ENCODE measurements around the gene GNAQ. TPM values are rescaled to one million over a fixed set of nuclear protein-coding genes. Genes with fewer than 3 reads are reported as not detected.

GNAQ gene
- total RNA-seq, 6 donors from 2014 or later: 50.3 to 117 (median 94.3) TPM

DNA sequence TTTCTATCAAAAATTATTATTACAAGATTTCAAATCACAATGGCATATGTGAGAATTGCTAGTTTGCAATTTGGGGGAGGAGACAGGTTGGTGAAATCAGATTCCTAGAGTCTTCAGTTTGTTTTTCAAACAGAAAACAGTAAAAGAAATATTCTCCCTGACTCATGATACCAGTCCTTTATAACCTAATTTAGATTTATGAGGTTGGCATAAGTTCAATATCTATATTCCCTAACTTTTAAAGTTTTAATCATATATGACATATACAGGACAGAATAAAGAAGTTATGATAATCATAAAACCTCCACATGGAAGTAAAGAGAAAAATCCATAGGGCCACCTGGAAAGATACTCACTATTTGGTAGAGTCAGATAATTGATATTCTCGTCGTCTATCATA is 216.4 kb downstream of the GNAQ start:
- ATAC-seq (ENCODE audit: low FRiP score in 2 of 2): no peak
- peaks cover 0 to 34% (median 0%) of the 10 kb centered on the region in 4 donors for H3K36me3 ChIP-seq
- 98% methylated on average over 2 of the region's 2 CpGs for WGBS, 2 donors
- H3K4me3 ChIP-seq: no peak overlapping the region
- H3K27ac ChIP-seq: no peak overlapping the region
- H3K27me3 ChIP-seq: no peaks in the 10 kb centered on the region
- H3K9me3 ChIP-seq: no peaks in the 10 kb centered on the region
- TF ChIP-seq POLR2A (IDR thresholded peaks at IDR 0.05) (no peak), POLR2AphosphoS5 (IDR thresholded peaks at IDR 0.05) (no peak), CTCF (IDR thresholded peaks at IDR 0.05) (no peak), EP300 (IDR thresholded peaks at IDR 0.05) (no peak)
- peaks cover 9 to 23% (median 19%) of the 10 kb centered on the region in 4 donors for H3K4me1 ChIP-seq
- no peak for DNase-seq

- TF ChIP-seq EP300 (IDR thresholded peaks at IDR 0.05) (no peak), POLR2A (IDR thresholded peaks at IDR 0.05) (no peak), POLR2AphosphoS5 (IDR thresholded peaks at IDR 0.05) (no peak), CTCF (IDR thresholded peaks at IDR 0.05) (no peak)
- ATAC-seq (ENCODE audit: low FRiP score in 2 of 2): no peak
Observed at GRCh38 chr9:77811832-77812231, 219.8 kb downstream of the GNAQ start.

DNA sequence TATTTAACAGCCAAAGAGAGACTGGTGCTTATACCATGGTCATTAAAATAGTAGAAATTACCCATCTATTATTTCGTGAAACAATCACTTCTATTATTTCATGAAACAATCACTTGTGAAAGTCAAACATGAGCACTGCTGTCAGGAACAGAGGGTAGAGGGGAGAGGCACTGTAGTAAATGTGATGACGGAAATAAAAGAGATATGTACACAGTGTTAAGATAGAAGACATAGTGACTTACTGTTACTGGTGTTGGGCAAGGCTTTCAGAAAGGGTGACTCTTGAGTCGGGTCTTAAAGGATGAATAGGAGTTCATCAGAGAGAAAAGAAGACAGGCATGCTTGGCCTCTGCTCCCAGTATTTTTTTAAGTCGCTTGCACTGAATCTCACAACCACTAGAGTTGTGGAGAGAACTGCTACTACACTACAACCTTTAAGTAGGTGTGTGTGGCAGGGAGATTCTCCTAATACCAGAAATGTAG is 220.9 kb downstream of the GNAQ start:
- DNase-seq: no peak
- no peaks in the 10 kb centered on the region for H3K27me3 ChIP-seq
- peaks cover 12 to 24% (median 14%) of the 10 kb centered on the region in 4 donors for H3K4me1 ChIP-seq
- no peaks in the 10 kb centered on the region for H3K9me3 ChIP-seq
- no peak overlapping the region for H3K4me3 ChIP-seq
- TF ChIP-seq CTCF (IDR thresholded peaks at IDR 0.05) (no peak), POLR2AphosphoS5 (IDR thresholded peaks at IDR 0.05) (no peak), POLR2A (IDR thresholded peaks at IDR 0.05) (no peak), EP300 (IDR thresholded peaks at IDR 0.05) (no peak)
- WGBS, 2 donors: 83 to 89% methylated on average over 4 of the region's 4 CpGs
- no peak for ATAC-seq (ENCODE audit: low FRiP score in 2 of 2)
- H3K27ac ChIP-seq: no peak overlapping the region
- peaks cover 0 to 42% (median 0%) of the 10 kb centered on the region in 4 donors for H3K36me3 ChIP-seq

More at GRCh38 chr9:77811832-77812231, 219.8 kb downstream of the GNAQ start:
- 94 to 97% methylated on average over 1 of the region's 1 CpG for WGBS, 2 donors
- DNase-seq: no peak
- Histone ChIP-seq H3K4me3 (no peak overlapping the region), H3K27me3 (no peaks in the 10 kb centered on the region), H3K9me3 (no peaks in the 10 kb centered on the region), H3K36me3 (peaks cover 0 to 42% (median 0%) of the 10 kb centered on the region in 4 donors), H3K27ac (no peak overlapping the region), H3K4me1 (peaks cover 14 to 20% (median 16%) of the 10 kb centered on the region in 4 donors)

- DNase-seq (no peak), ATAC-seq (ENCODE audit: low FRiP score in 2 of 2) (no peak)
- H3K27me3 ChIP-seq: no peaks in the 10 kb centered on the region
- TF ChIP-seq POLR2AphosphoS5 (IDR thresholded peaks at IDR 0.05) (no peak), EP300 (IDR thresholded peaks at IDR 0.05) (no peak), CTCF (IDR thresholded peaks at IDR 0.05) (no peak), POLR2A (IDR thresholded peaks at IDR 0.05) (no peak)
- H3K36me3 ChIP-seq: peaks cover 0 to 38% (median 0%) of the 10 kb centered on the region in 4 donors
- H3K27ac ChIP-seq: no peak overlapping the region
- H3K9me3 ChIP-seq: no peaks in the 10 kb centered on the region
- no peak overlapping the region for H3K4me3 ChIP-seq
- H3K4me1 ChIP-seq: peaks cover 14 to 24% (median 14%) of the 10 kb centered on the region in 4 donors
- WGBS, 2 donors: 94 to 97% methylated on average over 1 of the region's 1 CpG
Observed at GRCh38 chr9:77810047-77810446, 221.6 kb downstream of the GNAQ start.

DNA sequence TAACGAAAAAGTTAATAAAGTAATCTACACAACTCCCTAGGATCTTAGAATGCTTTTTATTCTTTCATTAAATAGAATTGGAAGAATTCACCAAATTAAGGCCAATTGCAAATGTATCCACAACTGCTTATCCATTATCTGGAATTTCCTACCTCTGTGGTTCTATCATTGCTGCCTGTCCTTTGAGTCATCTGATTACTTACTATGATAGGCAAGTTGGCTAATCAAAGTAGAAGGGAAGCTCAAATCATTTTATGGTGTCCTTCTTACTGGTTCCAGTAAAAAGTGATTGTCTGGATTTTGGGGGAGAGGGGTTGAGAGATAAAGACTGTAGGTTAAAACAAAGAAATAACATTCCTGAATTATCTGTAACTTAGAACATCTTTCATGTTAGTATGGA is 222.1 kb downstream of the GNAQ start:
- WGBS, 2 donors: 98 to 100% methylated on average over 1 of the region's 1 CpG
- H3K9me3 ChIP-seq: no peaks in the 10 kb centered on the region
- DNase-seq (no peak), ATAC-seq (ENCODE audit: low FRiP score in 2 of 2) (no peak)
- H3K27ac ChIP-seq: no peak overlapping the region
- H3K36me3 ChIP-seq: peaks cover 0 to 37% (median 0%) of the 10 kb centered on the region in 4 donors
- peaks cover 14 to 24% (median 15%) of the 10 kb centered on the region in 4 donors for H3K4me1 ChIP-seq
- TF ChIP-seq EP300 (IDR thresholded peaks at IDR 0.05) (no peak), POLR2A (IDR thresholded peaks at IDR 0.05) (no peak), POLR2AphosphoS5 (IDR thresholded peaks at IDR 0.05) (no peak), CTCF (IDR thresholded peaks at IDR 0.05) (no peak)
- no peak overlapping the region for H3K4me3 ChIP-seq
- H3K27me3 ChIP-seq: no peaks in the 10 kb centered on the region

Data from upper lobe of left lung (tissue), 6 donors.